ENCODE results near the gene POLR2J. TPM values are rescaled to one million over a fixed set of nuclear protein-coding genes. Genes with fewer than 3 reads are reported as not detected.
"Not testable (repeated sequence)": the region's sequence is repeated elsewhere in the genome, so short reads cannot be mapped to it uniquely, and the experiment has no call there.

Gene POLR2J
- total RNA-seq, 4 donors from 2014 or later, result 9.3 to 19.2 (median 15.9) TPM

DNA sequence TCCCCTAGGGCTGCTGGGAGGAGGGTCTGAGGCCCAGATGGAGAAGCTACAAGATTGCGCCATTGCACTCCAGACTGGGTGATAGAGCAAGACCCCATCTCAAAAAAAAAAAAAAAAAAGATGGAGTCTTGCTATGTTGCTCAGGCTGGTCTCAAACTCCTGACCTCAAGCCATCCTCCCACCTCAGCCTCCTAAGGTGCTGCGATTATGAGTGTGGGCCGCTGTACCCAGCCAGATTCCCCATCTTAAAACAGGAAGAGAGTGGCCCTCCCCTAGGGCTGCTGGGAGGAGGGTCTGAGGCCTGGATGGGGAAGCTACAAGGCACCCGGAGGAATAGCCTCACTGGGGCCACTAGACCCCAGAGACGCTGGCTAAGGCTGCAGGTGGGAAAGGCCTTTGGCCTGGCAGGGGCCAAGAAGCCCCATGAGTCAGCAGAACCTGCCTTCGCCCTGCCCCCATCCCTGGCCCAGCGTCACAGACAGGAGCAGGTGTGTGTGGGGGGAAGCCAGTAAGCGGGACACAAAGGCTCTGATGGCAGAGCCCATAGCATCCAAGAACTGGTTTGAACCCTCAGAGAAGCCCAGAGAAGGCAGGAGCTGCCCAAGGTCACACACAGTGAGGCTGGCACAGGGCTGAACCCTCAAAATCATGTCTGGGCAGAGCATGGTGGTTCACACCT is 28.8 kb upstream of the POLR2J start:
- H3K4me3 ChIP-seq (ENCODE audit: low read depth, poor library complexity, severe bottlenecking); intact Hi-C loops (cut with DNase I; ENCODE audit: low total_unique reads): not testable (repeated sequence)
- peak in 1 of 2 donors; percentile 11 for DNase-seq (ENCODE audit: low spot score in 2 of 2)
- WGBS, 2 donors, result 95 to 100% methylated on average over 2 of the region's 8 CpGs

DNA sequence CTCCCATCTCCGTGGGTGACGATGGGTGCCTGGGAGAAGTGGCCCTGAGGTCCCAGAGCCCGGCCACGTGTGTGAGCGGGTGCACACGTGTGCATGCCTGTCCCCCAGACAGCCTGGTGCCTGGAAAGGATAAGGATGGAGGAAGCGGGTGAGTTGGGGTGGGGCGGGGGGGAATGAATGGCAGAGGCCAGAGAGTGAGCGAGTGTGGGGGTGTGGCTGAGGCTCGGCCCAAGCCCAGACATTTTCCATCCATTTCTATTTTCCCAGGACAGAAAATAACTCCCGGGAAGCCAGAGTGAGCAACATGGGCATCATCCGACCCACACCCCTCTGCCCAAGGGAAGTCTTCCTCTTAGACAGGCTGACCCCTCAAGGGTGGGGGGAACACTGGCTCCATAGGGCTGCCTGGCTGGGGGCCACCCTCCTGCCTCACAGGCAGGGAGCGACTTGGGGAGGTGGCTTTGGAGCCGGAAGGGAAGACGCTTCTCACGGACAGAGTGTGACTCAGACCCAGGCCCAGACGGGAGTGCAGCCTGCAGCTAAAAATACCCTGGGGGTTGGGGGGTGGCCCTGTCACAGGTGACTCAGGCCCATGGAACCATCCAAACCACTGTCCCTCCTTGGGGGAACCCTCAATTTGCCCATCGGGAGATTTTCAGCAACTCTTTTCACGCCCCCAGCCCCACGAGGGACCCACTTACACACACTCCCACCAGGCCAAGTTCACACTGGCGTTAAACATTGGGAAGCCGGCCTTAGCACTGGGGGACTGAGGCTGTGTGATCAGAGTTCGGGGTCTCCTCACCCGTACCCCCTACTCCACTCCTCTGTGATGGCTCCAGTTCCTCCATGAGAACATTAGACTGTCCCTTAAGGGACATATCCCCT is 26.8 kb upstream of the POLR2J start:
- intact Hi-C loops (cut with DNase I; ENCODE audit: low total_unique reads), result not testable (repeated sequence)
- WGBS, 2 donors, result no CpG with 5 or more reads among the region's 24 CpGs

DNA sequence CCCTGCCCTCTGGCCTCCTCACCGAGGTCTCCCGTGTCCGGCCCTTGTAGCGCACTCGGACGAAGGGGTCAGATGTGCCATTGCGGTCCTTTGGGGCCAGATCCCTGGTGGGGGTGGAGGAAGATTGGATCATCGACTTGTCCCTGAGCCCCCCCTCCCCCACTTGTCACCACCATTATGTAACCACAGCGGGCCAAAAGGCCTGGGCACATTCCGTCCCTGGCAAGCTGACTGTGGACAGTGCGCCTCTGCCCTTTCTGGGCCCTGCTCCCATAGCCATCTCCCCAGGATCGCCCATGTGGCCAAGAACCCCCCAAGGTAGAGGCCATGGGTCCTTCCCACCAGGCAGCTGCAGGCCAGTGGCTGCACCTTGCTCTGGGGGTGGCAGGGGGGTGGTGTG is 24.4 kb upstream of the POLR2J start:
- intact Hi-C loops (cut with DNase I; ENCODE audit: low total_unique reads); H3K4me3 ChIP-seq (ENCODE audit: low read depth, poor library complexity, severe bottlenecking); DNase-seq (ENCODE audit: low spot score in 2 of 2): not testable (repeated sequence)
- no CpG with 5 or more reads among the region's 12 CpGs for WGBS, 2 donors

More for the DNA sequence above, 26.8 kb upstream of the POLR2J start:
- H3K4me3 ChIP-seq (ENCODE audit: low read depth, poor library complexity, severe bottlenecking); DNase-seq (ENCODE audit: low spot score in 2 of 2): not testable (repeated sequence)

DNA sequence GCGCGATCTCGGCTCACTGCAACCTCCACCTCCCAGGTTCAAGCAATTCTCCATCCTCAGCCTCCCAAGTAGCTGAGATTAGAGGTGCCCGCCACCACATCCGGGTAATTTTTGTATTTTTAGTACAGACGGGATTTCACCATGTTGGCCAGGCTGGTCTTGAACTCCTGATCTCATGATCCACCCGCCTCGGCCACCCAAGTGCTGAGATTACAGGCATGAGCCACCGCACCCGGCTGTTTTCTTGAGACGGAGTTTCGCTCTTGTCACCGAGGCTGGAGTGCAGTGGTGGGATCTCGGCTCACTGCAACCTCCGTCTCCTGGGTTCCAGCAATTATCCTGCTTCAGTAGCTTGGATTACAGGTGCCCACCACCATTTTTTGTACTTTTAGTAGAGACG is 19.6 kb upstream of the POLR2J start:
- peak; percentile 11 to 76 for DNase-seq (ENCODE audit: low spot score in 2 of 2)
- intact Hi-C loops (cut with DNase I; ENCODE audit: low total_unique reads), result not testable (repeated sequence)

DNA sequence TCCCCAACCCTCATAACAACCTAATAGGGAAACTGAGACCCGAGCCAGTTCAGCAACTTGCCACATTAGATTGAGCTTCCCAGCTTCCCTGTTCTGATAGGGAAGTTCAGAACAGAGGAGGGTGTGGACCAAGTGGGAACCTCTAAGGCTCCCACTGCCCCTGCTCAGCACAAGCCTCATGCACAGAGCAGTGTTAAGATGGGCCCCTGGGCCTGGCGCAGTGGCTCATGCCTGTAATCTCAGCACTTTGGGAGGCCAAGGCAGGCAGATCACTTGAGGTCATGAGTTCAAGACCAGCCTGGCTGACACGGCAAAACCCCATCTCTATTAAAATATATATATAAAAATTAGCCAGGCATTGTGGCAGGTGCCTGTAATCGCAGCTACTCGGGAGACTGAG is 18.6 kb upstream of the POLR2J start:
- WGBS, 2 donors, result 93% methylated on average over 2 of the region's 5 CpGs; no CpG with 5 or more reads in 1 of the 2 donors
- H3K4me3 ChIP-seq (ENCODE audit: low read depth, poor library complexity, severe bottlenecking); intact Hi-C loops (cut with DNase I; ENCODE audit: low total_unique reads): not testable (repeated sequence)
- peak; percentile 13 to 78 for DNase-seq (ENCODE audit: low spot score in 2 of 2)

More for the DNA sequence above, 19.6 kb upstream of the POLR2J start:
- 89 to 94% methylated on average over 12 to 15 of the region's 16 CpGs for WGBS, 2 donors
- not testable (repeated sequence) for H3K4me3 ChIP-seq (ENCODE audit: low read depth, poor library complexity, severe bottlenecking)

DNA sequence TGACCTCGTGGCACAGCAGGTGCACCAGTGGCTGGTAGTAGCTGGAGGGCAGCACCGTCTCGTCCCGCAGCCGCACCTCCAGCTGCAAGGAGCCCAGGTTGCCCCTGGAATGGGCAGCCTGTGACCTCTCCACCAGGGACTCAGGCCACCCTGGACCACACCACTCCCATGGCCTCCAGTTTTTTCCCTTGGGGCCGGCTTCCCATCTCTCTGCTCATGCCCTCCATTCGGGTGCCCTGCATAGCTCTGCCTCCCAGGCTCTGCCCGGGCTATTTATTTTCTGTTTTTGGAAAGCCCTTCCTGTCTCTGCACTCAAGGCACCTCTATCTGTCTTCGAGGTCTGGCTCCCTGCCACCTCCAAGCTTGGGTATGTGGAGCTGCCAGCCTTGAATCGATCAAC is 18.1 kb upstream of the POLR2J start:
- intact Hi-C loops (cut with DNase I; ENCODE audit: low total_unique reads); H3K4me3 ChIP-seq (ENCODE audit: low read depth, poor library complexity, severe bottlenecking): not testable (repeated sequence)
- peak in 1 of 2 donors; percentile 8 for DNase-seq (ENCODE audit: low spot score in 2 of 2)
- WGBS, 2 donors, result 66 to 81% methylated on average over 3 to 4 of the region's 10 CpGs

DNA sequence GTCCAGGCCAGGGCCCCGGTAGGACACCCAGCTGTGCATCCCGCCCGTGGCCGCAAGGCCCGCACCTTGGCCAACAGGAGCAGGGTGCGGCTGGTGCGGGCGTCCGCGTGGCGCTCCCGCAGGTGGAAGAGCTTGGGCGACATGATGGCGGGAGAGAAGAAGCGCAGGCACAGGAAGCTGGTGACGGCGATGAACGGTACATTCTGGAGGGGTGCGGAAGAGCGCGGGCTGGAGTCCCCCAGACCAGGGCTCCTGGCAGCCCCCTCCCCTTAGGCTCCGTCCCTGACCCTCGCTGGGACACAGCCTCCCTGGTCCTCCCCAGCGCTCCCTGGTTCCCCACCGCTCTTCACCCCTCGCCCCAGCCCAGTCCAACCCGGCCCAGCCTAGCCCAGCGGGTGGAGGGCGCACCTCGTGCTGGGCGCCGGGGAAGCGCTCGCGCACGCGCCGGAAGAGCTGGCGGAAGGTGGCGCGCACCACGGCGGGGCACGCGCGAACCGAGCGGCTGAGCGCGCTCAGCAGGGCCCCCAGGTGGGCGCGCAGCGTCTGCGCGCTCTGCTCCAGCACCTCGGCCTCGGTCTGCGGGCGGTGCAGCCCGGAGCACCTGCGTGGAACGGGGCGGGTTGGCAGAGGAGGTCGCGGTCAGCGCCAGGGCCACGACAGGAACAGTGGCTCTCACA is 15.9 kb upstream of the POLR2J start:
- H3K4me3 ChIP-seq (ENCODE audit: low read depth, poor library complexity, severe bottlenecking); intact Hi-C loops (cut with DNase I; ENCODE audit: low total_unique reads); DNase-seq (ENCODE audit: low spot score in 2 of 2): not testable (repeated sequence)
- no CpG with 5 or more reads among the region's 67 CpGs for WGBS, 2 donors

DNA sequence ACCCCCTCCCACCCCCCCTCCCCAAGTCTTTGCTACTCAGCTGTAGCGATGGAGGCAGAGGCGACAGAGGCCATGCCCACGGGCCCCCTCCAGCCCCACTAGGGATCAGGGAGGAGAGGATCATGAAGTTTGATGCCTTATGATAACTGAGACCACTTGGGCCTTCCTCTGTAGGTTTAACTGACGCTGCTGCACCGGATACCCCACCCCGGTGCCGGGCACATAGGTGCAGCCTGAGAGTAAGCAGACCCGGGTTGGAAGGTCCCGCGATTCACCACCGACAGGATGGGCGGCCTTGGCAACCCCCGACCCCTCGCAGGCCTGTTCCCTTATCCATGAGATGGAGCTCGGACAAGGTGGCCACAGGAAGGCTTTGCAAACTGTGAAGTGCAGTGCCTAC is 15.3 kb upstream of the POLR2J start:
- intact Hi-C loops (cut with DNase I; ENCODE audit: low total_unique reads); H3K4me3 ChIP-seq (ENCODE audit: low read depth, poor library complexity, severe bottlenecking): not testable (repeated sequence)
- DNase-seq (ENCODE audit: low spot score in 2 of 2), result peak in 1 of 2 donors; percentile 13
- 54% methylated on average over 9 of the region's 15 CpGs; no CpG with 5 or more reads in 1 of the 2 donors for WGBS, 2 donors

DNA sequence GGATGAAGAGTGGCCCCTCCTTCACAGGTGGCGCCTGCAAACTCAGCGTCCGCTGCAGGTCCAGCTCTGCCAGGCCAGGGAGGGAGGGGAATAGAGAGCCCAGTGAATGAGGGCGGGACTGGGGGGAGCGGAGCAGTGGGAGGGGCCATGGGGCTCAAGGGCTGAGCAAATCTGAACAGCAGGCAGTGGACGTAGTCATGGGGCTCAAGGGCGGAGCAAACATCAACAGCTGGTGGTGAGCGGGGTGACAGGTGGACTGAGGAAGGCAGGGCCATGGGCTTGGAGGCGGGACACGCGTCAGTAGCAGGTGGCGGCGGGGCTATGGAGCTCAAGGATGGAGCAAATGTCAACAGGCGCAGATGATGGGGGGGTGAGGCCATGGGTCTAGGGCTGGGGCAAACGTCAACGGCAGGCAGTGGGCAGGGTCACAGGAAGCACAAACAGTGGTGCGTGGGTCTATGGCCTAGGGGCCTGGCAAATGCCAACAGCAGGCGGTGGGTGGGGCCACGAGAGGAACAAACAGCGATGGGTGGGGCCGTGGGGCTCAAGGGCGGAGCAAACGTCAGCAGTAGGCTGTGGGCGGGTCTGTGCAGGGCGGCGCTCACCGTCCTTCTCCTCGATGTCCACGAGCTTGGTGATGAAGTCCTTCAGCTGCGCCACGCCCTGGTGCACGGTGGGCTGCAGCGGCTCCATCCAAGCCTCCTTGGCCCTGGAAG is 14.7 kb upstream of the POLR2J start:
- peak in 1 of 2 donors; percentile 43 for DNase-seq (ENCODE audit: low spot score in 2 of 2)
- WGBS, 2 donors, result no CpG with 5 or more reads among the region's 33 CpGs
- H3K4me3 ChIP-seq (ENCODE audit: low read depth, poor library complexity, severe bottlenecking); intact Hi-C loops (cut with DNase I; ENCODE audit: low total_unique reads): not testable (repeated sequence)

DNA sequence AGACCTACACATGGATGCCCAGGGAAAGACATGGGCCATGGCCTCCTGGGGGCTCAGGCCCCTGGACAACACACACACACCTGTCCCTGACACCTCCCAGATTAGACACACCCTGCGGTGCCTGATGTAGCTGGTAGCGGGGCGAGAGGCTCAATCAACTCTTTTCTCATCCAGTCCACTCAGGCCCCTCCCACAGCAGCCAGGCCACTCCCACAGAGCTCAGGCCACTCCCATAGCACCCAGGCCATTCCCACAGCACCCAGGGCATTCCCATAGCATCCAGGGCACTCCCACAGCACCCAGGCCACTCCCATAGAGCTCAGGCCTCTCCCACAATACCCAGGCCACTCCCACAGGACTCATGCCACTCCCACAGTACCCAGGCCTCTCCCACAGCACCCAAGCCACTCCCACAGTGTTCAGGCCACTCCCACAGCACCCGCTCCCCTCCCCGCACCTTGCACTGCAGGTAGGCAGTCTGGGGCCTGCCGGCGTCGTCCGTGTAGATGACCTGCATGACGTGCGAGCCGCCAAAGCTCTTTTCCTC is 11.9 kb upstream of the POLR2J start:
- H3K4me3 ChIP-seq (ENCODE audit: low read depth, poor library complexity, severe bottlenecking); intact Hi-C loops (cut with DNase I; ENCODE audit: low total_unique reads): not testable (repeated sequence)
- WGBS, 2 donors, result no CpG with 5 or more reads among the region's 12 CpGs
- DNase-seq (ENCODE audit: low spot score in 2 of 2), result peak; percentile 4 to 88

DNA sequence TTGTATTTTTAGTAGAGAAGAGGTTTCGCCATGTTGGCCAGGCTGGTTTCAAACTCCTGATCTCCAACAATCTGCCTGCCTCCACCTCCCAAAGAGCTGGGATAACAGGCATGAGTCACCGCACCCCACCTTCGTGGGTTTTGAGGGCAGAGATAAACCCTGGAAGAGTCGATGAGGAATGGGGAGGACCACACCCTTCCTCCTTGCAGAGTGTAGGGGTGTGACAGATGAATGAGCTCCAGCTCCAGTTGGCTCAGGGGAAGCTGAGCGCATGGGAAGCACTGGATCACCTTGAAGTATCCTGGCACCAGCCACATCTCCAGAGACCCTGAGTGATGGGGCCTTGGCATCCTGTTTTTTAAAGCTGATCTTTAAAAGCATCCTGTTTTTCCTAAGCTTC is 5.6 kb upstream of the POLR2J start:
- intact Hi-C loops (cut with DNase I; ENCODE audit: low total_unique reads); H3K4me3 ChIP-seq (ENCODE audit: low read depth, poor library complexity, severe bottlenecking); DNase-seq (ENCODE audit: low spot score in 2 of 2): not testable (repeated sequence)
- WGBS, 2 donors, result no CpG with 5 or more reads among the region's 5 CpGs

DNA sequence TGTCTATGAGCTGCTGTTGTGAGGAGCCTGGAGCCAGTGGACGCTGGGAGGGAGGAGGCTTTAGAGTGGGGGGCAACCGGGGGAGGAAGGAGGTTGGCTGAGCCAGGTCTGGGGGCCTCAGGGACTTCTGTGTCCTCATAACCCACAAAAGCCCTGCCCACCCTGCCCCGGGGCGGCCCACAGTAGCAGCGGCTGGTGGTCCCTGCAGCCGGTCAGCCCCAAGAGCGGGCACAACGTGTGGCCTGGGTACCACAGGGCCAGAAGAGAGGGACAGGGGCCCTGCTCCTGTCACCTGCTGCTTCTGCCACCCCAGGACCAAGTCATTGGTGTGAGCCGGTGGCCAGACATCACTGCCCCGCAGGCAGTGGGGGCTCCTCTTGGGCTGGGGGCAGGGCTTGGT is 3.2 kb upstream of the POLR2J start:
- WGBS, 2 donors, result no CpG with 5 or more reads among the region's 10 CpGs
- H3K4me3 ChIP-seq (ENCODE audit: low read depth, poor library complexity, severe bottlenecking); intact Hi-C loops (cut with DNase I; ENCODE audit: low total_unique reads): not testable (repeated sequence)
- DNase-seq (ENCODE audit: low spot score in 2 of 2), result peak in 1 of 2 donors; percentile 56

DNA sequence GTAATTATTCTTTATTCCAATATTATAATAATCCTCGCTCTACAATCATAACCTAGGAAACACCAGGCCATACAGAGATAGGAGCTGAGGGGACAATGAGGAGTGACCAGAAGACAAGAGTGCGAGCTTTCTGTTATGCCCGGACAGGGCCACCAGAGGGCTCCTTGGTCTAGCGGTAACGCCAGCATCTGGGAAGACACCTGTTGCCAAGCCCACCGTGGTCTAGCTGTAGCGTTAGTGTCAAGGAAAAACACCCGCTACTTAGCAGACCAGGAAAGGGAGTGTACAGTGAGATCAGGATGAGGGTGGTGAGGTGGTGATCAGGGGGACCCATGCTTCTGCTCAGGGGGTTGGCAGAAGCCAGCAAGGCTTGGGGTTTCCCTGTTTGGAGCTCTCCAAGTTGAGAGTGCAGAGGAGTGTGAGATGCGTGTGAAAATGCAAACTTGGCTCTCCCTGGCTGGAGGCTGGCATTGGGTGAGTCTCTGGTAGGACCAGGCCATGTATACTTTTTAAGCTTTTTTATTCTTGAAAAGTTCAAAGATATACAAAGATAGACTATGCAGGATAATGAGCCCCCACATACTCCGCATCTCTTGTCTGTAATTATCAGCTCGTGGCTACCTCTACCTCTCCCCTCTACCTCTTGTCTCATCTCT is 1.4 kb upstream of the POLR2J start:
- WGBS, 2 donors, result 6 to 11% methylated on average over 8 to 9 of the region's 11 CpGs
- H3K4me3 ChIP-seq (ENCODE audit: low read depth, poor library complexity, severe bottlenecking); intact Hi-C loops (cut with DNase I; ENCODE audit: low total_unique reads): not testable (repeated sequence)
- DNase-seq (ENCODE audit: low spot score in 2 of 2), result peak; percentile 21 to 85

DNA sequence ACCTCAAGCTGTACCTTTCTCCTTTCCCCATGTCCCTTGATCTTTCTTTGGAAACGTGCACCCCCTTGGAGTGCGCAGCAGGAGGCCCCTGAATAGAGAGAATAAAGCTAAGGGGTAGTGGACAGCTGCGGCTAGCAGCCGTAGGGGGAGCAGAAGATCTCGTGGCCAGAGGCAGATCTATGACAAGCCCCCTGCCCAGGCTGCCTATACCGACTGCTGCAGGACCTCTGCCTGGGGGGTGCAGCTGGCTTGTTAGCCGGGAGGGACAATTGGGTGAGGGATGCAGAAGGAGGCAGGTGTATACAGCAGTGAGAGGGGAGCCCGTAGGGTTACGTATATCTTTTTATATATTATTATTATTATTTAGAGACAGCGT is 475 bp upstream of the POLR2J start:
- intact Hi-C loops (cut with DNase I; ENCODE audit: low total_unique reads); H3K4me3 ChIP-seq (ENCODE audit: low read depth, poor library complexity, severe bottlenecking); DNase-seq (ENCODE audit: low spot score in 2 of 2): not testable (repeated sequence)
- WGBS, 2 donors, result no CpG with 5 or more reads among the region's 10 CpGs
